ENCODE data around the gene POLD3.
"Not testable (repeated sequence)": the region's sequence is repeated elsewhere in the genome, so short reads cannot be mapped to it uniquely, and the experiment has no call there.

Gene POLD3

DNA sequence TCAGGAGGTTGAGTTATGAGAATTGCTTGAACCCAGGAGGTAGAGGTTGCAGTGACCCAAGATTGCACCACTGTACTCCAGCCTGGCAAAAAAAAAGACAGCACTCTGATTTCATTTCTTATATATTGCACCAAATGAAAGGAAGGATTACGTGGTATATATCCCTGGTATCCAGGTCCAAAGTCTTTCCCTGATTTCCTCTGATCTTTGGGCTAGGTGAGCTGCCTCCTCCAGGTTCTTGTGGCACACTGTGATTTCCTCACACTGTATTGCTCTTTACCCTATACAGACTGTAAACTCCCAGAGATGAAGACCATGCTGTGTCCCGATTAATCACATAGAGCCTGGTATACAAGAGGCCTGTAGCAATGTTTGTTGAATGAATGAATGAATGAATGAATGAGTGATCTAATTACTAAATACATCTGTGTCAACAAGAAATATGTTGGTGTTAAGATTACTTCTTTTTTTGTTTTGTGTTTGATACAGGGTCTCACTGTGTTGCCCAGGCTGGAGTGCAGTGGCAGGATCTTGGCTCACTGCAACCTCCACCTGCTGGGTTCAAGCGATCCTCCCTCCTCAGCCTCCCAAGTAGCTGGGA is 9.3 kb upstream of the POLD3 start:
- DNase-seq, result no peak

DNA sequence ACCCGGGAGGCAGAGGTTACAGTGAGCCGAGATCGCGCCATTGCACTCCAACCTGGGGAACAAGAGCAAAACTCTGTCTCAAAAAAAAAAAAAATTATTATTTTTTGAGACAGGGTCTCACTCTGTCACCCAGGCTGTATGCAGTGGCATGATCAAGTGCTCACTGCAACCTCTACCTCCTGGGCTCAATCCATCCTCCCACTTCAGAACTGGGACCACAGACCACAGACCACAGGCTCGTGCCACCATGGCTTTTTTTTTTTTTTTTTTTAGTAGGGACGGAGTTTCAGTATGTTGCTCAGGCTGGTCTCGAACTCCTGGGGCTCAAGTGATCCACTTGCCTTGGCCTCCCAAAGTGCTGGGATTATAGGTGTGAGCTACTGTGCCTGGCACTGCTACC is 1.9 kb upstream of the POLD3 start:
- not testable (repeated sequence) for DNase-seq

DNA sequence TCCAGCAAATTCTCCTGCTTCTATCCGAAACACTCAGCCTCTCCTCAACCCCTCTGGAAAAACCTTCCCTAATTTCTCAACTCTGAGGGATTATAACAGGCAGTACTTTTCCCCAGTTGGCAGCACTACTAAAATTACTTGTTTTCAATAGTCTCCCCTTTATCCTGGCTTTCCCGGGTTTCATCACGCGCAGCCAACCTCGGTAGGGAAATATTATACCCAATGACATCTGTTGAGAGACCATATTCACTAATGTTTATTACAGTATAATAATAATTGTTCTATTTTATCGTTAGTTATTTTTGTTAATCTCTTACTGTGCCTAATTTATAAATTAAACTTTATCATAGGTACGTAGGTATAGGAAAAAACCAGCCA is 330 bp upstream of the POLD3 start:
- no peak for DNase-seq

DNA sequence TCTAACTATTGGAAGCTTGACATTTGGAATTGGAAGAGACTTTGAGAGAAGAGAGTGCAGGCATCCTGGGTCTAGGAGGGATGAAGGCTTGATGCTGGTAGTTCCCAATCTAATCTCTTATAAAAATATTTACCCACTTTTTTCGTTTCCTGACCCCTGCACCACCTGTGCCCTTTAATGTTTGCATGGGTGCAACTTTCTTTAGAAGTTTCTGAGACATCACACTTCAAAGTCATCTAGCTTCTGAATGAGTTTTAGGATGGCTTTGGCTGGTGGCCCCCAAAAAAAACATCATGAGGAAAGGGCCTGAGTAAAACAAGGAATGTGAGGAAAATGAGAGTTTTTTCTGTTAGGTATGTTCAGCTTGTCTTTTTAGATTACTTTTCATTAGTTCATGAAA is 1.1 kb downstream of the POLD3 start:
- DNase-seq, result no peak

DNA sequence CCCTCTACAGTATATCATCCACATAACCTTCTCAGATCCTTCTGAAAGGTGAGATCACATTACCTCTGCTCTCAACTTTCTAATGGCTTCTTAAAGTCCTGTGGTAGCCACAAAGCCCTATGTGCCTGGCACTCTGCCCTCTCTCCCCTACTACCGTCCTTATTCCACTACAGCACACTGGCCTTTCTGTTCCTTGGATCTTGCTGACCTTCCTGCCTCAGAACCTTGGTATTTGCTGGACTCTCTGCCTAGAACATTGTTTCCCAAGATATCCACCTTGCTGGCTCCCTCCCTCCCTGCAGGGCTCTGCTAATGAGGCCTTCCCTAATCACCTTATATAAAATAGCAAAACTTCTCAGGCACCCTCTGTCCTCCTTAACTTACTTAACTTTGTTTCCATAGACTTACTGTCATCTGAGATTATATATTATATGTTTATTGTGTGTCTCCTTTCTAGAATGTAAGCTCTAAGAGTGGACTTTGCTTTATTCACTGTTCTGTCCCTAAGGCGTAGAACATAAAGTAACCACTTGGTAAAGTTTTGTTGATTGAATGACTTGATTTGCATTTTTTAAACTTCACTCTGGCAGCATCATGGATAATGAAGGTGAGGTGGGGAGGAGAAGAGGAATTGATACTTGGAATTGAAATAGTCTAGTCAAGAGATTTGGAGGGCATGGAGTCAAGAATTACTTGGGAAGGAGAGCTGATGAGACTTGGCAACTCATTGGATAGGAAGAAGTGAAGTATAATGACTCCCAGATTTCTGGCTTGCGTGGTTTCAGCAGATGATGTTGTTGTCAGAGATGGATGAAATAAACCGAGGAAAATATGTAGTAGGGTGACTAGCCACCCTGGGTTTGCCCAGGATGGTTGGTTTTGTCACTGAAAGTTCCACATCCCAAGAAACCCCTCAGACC is 10.5 kb downstream of the POLD3 start:
- no peak for DNase-seq

DNA sequence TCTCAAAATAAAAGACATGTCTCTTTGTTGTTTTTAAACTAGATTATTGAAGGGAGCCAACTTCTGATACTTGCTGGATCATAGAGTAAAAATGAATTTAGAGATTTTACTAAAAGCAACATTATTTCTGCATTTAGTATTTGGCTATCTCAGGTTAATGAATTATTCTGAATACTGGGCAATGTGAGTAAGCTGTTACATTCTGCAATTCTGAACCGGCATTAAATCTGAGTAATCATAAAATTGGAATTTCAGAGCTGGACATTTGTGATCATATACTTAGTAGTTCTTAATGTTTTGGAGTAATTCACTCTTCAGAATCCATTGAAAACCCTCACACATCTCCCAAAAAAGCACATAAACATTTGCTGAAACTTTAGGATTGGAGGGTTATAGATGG is 11.5 kb downstream of the POLD3 start:
- no peak for DNase-seq

DNA sequence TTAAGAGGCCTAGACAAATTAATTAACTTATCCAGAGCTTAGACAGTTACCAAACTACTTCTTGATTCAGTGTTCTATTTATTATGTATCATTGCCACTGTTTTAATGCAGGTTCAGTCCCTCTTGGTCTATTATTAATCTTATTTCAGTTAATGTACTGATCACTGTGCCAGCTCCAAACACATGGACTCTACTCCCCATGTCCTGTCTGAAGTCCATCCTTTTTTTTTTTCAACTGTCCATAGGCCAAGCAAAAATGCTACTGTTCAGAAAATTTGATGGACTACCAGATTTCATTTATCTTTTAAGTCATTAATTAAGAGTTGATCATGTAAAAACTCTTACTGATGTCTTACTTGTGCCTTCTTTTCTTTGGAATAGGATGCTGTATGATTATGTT is 11.9 kb downstream of the POLD3 start:
- no peak for DNase-seq

DNA sequence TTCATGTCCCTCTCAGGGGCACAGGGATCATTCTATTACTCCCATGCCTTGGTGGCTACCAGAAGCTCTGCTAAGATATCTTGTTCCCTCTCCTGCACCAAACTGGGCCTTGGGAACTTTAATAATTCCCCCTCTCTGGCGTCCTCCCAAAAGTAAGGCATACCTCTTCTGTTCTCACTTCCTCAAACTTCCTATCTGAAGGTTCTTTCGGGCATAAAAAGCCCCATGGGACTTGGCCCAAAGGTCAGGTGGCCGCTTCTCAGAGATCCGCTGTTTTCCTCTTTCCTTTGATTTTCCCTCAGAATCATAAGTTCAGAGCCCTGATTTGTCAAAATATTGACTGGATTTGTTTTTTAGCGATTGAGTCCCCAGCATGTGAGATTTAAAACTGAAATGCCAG is 13.0 kb downstream of the POLD3 start:
- no peak for DNase-seq

DNA sequence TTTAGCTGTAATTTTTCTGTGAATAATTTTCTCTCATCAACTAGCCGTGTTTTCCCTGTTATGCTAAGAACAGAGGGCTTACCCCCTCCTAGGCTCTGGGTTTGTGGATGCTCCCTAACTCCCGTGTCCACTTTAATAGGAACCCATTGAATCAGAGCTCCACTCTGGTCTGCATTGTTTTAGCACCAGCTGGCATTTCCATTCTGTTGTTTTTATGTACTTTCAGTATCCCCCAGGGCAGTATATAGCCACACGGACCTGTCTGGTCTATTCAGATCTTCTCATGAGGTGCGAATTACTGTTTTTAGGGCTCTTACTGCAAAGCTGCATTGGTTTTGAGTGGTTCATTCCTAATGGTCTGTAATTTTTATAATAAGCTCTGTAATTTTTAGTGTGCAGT is 16.0 kb downstream of the POLD3 start:
- DNase-seq, result no peak

DNA sequence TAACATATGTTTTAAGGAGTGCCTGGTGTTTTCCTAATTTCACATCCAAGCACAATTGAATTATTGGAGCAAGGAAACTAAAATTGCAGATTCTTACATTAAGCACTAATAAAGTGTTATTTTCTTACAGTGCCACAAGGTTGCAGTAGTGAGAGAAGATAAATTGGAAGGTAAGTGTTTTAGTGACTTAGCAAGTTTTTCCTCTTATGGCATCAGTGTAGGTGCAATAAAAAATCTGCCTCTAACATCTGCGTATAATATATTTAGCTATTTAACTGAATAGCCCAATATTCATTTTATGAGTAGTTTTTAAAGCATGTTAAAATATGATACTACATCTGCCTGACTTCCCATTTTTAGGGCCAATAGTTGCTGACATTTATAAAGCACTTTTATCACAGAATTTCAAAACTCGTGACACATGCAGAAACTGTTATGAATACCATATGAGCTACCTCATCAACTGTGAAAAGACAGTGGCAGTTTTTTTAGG is 19.0 kb downstream of the POLD3 start:
- no peak for DNase-seq

DNA sequence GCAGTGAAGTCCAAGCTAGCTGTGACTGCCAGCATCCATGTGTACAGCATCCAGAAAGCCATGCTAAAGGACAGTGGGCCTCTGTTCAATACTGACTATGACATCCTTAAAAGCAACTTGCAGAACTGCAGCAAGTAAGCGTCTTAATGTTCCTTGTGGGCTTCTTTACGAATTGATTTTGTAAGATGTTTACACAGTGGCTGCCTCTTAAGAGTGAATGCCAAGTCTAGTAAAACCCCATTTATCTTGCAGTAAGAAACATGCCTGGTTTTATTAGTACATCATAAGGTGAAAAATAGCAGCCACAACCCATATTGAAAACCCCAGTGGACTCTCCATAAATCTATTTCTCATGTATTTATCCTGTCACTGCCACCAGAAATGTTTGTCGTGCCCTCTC is 20.5 kb downstream of the POLD3 start:
- no peak for DNase-seq

DNA sequence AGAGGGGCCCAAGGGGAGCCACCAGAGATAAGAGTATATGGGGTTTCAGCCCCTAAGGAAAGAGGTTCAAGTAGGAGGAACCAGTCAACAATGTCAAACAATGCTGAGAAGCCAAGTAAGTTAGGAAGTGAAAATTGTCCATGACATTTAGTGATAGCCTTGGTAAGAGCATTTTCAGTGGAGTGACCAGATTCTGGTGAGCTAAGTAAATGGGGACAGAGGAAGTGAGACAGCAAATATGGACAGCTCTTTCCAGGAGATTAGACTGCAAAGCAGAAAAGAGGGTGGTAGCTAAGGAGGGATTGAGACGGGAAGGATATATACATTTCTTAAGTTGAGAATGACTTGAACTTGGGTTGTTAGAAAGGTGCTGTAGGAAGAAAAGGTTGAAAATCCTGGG is 22.9 kb downstream of the POLD3 start:
- DNase-seq, result no peak

DNA sequence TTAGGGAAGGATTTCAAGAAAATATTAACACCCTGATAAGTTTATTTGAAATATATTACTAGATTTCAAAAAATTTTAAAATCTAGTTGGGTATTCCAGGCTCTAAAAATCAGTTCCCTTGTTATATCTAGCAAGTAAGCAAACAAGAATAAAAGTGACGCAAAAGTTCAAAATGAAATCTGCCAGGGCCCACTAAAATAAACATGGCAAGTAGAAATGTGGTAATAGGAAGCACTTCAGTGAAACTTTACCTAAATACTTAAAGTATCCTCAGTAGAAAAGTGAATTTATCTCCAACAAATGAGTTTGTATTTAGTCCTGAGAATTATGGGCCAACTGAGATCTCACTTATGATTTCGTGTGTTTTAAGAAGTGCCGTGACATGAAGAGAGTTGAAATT is 23.6 kb downstream of the POLD3 start:
- DNase-seq, result no peak

DNA sequence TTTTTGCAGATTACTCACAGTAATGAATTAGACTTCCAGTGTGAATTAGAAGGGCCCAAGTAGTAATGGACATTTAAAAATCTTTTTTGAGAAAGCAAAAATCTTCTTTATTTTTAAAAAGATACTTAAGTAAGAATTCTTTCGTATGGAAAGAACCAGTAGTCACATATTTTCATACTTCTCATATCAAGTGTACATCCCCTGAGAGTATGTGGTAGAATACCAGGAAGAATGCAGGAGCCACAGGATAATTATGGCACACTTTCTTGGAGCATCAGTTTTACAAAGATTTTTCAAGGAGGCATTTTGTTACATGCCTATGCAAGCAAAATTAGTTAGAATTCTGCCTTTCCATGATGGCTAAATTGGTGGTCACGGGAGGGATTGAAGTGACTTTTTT is 28.1 kb downstream of the POLD3 start:
- no peak for DNase-seq

DNA sequence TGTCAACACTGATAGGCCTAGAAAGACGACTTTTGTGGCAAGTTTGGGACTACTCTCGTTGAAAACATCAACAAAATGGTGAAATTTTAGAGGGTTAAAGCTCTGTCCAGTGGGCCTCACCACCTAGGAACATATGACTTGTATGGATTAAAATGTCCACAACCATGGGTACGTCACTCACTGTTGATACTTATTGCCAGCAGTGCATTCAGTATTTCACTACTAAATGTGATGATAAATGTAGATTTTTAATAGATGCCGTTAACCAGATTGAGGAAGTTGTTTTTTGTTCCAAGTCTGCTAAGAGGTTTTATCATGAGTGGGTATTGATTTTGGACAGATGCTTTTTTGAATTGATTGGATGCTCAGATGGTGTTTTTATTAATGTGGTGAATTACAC is 33.7 kb downstream of the POLD3 start:
- no peak for DNase-seq

DNA sequence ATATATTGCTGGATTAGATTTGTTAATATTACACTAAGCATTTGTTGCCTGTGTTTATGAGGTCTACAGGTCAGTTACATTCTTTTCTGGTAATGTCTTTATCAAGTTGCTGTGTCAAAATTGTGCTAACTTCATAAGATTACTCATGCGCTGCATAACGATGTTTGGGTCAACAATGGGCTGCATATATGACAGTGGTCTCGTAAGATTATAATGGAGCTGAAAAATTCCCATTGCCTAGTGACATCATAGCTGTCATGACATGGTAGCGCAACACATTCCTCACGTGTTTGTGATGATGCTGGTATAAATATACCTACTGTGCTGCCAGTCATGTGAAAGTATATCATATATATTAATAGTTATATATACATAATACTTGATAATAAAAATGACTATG is 34.2 kb downstream of the POLD3 start:
- no peak for DNase-seq

DNA sequence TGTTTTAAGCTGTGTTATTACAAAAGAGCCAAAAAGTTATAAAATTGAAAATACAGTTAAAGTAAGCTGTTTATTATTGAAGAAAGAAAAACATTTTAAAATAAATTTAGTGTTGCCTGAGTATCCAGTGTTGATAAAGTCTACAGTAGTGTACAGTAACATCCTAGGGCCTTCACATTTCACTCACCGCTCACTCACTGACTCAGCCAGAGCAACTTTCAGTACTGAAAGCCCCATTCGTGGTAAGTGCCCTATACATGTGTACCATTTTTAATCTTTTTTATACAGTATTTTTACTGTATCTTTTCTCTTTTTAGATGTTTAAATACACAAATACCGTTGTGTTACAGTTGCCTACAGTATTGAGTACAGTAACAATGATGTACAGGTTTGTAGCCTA is 35.0 kb downstream of the POLD3 start:
- DNase-seq, result no peak

DNA sequence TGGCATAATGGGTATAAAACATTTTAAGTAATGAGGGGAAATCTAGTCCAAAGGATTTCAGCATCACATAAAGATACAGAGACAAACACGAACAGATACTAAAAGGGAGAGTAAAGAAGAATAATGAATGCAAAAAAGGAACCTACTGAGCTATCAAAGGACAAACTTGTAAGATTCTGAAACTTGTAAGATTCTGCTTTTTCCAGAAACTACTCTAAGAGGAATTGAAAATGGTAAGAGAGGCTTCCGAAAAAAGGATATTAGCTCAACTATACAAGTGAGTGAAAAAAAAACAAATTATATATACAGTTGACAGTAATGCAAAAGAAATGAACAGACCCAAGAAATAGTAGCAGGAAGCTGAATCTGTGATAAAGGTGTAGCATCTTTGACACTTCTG is 37.7 kb downstream of the POLD3 start:
- no peak for DNase-seq

DNA sequence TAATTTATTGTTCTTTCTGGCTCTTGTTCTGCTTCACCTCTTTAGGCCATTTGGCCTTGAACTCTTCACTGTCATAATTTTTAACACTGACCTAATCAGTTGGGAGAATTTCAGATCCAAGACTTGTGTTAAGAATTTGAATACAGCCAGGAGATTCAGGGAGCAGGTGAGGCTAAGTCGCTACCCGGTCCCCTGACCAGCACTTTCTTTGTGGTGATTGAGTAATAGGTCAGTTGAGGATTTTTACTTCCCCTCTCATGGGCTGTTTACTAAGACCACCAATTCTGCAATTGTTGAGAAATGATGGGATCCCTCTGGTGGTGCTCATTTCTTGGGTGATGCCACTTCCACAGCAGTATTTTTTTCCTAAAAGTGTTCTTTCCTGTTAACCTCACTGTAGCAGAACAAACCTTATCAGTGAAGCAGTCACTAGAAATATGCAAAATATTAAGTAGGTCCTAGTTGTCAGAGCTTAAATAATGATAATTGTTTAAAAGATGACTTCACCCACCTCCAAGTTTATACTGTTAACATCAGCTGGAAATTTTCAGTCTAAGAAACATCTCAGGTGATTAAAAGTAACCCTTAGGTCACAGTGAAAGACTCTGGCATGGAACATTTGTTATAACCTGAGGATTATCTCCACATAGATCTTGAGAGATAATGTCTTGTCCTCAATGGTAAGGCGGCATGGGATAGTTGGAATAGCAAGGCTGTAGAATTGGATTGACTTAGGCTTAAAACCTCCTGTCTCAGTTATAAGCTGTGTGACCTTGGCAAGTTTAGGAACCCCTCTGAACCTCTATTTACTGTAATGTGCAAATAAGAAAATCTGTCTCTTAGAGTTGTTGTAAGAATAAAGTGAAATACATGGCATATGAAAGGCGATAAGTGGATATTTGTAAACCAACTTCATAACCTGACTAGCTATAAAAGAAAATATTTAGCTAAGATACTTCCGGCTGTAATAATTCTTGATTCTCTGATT is 41.3 kb downstream of the POLD3 start:
- no peak for DNase-seq

DNA sequence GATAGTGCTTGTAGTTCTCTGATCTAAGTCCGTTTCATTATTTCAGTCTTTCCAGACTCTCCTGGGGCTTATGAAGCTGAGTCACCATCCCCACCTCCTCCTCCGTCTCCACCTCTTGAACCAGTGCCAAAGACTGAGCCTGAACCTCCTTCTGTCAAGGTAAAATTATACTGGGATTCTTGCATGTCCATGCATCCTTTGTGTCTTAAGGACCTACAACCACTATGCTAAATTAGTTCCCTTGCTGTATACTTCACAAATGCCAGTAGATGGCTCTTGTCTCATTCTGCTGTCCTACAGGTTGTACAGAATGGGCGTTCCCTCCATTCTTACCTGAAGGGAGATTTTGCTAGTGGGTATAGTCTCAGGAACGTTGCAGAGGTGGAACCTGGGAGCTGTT is 42.2 kb downstream of the POLD3 start:
- DNase-seq, result no peak

DNA sequence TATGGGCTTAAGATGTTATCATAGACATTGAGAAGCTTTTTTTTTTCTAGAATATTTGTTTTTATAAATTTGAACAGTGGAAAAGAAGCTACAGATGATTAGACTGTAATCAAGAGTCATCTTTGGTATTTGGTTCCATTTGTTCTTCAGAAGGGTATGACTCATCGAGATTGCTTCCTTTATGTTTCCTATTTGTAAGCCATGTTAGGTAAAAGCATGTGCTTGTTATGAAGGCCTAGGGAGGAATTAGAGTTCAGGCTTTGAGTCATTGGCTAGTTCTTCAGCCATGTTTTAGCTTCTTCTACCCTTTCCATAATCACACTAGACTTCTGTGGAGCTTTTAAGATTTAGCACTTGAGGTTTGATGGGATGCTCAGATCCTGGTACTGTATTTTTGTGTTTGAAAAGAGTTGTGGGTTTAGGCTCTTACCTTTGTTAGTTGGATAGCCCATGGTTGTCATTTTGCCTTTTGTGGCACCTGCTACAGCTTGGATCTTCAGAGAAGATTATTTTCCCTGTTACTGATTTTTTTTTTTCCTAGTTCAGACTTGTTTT is 44.3 kb downstream of the POLD3 start:
- no peak for DNase-seq

DNA sequence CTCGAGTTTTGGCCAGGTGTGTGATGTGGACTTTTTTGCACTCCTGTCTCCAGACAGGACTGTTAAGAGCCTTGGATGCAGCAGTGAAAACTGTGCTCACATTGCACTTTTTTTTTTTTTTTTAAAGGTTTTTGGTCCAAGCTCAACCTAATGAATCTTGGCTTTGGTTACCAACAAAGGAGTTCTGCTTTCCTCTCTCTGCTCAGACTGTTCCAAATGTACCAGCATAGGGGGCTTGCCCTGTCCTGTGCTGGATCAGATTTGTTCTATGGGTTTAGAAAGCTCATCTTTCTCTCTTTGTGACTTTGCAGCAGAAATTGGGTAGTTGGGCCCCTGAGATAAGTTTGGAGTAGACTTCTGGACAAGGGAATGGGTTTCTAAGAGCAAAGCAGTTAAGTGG is 45.3 kb downstream of the POLD3 start:
- DNase-seq, result no peak

DNA sequence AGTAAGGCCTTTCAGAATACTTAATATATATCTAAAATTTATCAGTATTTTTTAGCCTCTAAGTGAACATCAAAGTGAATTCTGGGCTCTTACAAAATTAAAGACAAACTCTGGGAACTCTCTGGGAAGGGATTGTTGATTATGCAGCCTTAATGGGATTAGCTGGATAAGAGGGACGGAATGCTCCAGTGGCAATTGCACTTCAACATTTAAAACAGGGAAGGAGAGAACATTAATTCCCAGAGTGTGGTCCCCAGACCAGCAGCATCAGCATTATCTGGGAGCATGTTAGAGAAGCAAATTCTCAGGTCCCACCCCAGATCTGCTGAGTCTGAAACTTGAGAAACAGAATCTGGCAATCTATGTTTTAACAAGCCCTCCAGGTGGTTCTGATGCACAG is 46.5 kb downstream of the POLD3 start:
- no peak for DNase-seq

Measured in NCI-H2081 treated with DMSO at 0.1 percent for 48 hours (cell line).